Endothelial cell (in vitro differentiated cells): ENCODE measurements around the gene CHST8. TPM values are rescaled to one million over a fixed set of nuclear protein-coding genes. Genes with fewer than 3 reads are reported as not detected.

Experiments used
- DNase-seq: peaks from one replicate; pipeline ENCODE4 v3.0.0; 2021; ENCODE audit warnings: low spot score
- H3K27ac Mint-ChIP-seq: one replicate; pipeline ENCODE4 v1.8.0; 2021; ENCODE audit warnings: mixed read lengths, inconsistent platforms; ENCODE audit not compliant: unreplicated experiment
- H3K27me3 Mint-ChIP-seq: one replicate; pipeline ENCODE4 v1.8.0; 2021; ENCODE audit warnings: mild to moderate bottlenecking, moderate library complexity, mixed read lengths, inconsistent platforms; ENCODE audit not compliant: unreplicated experiment
- H3K36me3 Mint-ChIP-seq: one replicate; pipeline ENCODE4 v1.8.0; 2021; ENCODE audit warnings: mild to moderate bottlenecking, low read depth, mixed read lengths, inconsistent platforms; ENCODE audit not compliant: unreplicated experiment
- H3K4me1 Mint-ChIP-seq: one replicate; pipeline ENCODE4 v1.8.0; 2021; ENCODE audit warnings: mild to moderate bottlenecking, mixed read lengths, inconsistent platforms; ENCODE audit not compliant: unreplicated experiment
- H3K4me3 Mint-ChIP-seq: one replicate; pipeline ENCODE4 v1.8.0; 2021; ENCODE audit warnings: mild to moderate bottlenecking, mixed read lengths, inconsistent platforms; ENCODE audit not compliant: unreplicated experiment
- H3K9me3 Mint-ChIP-seq: one replicate; pipeline ENCODE4 v1.8.0; 2021; ENCODE audit warnings: mixed read lengths, inconsistent platforms; ENCODE audit not compliant: unreplicated experiment
- CTCF ChIP-seq: fragments of 200-600 bp; sonication (generic); IDR thresholded peaks from one replicate; pipeline ENCODE4 v1.5.0; 2021; ENCODE audit warnings: antibody characterized with exemption; ENCODE audit not compliant: unreplicated experiment
- total RNA-seq: library from RNA; stranded (reverse); fragmentation: NEBNext Ultra II Directional; extraction: Animal tissue kit (Norgen Biotek cat#: 25700); gene quantifications from one replicate; pipeline ENCODE4 v1.2.1, GENCODE V29; 2021; ENCODE audit not compliant: unreplicated experiment

Gene CHST8
- total RNA-seq, 1 donor from 2014 or later: 0.54 TPM

DNA sequence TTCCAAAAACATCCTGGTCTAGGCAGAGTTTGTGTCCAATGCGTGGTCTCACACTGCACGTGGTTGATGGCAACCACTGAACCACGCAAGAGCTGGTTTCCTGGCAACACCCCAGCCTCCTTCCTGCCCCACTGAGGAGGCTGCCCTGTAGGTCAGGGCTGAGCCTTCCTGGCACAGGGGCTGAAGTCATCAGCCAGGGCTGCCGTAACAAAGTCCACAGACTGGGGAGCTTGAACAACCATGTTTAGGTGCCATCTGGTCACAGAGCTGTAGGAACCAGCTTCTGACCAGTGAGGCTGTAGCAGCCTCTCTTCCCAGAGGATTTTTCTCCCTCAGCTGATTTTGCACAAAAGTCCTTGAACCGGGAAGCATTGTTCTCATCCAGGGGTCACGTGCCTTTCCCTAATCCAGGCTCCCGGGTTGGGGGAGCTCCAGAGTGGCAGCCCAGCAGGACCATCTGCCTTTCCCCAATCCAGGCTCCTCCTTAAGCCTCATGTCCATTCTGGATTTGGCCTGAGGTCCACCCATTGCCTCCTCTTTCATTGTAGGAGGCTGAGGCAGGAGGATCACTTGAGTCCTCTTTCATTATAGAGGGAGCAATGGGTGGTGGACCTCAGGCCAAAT is 53.9 kb downstream of the CHST8 start:
- Mint-ChIP-seq H3K27me3 (peaks cover 5% of the 10 kb centered on the region), H3K4me3 (no peak overlapping the region)

DNA sequence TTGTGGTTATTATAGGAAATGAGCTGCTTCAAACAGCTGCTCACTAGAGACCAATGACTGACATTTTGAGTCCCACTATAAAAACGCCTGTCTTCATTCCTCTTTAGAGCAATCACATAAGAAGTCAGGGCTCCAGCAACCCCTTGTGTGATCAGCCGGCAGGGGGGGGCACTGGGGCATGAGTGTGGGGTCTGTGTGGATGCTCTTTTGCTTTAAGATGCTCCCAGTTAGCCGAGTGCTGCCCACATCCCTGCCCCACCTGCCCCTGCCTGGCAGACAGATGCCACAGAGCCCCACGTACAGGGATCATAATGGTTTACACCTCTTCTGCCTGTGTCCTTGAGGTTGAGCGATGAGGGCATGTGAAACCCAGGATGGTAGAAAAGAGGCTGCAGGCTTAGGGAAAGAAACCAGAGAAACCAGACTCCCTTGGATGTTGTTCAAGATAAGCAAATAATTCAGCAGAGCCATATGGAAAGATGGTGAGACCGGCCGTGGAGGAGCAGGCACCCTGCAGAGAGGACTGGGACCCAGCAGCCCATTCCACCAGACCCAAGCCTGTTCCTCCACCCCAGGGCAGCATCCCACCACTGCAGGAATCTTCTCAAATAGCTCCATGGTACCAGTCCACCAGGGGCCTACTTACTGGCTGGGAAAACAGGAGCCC is 55.4 kb downstream of the CHST8 start:
- H3K36me3 Mint-ChIP-seq: no peaks in the 10 kb centered on the region
- H3K27me3 Mint-ChIP-seq: peaks cover 5% of the 10 kb centered on the region
- no peaks in the 10 kb centered on the region for H3K9me3 Mint-ChIP-seq
- no peaks in the 10 kb centered on the region for H3K4me1 Mint-ChIP-seq
- no peak for DNase-seq
- TF ChIP-seq CTCF: no peak
- no peak overlapping the region for H3K27ac Mint-ChIP-seq
- no peak overlapping the region for H3K4me3 Mint-ChIP-seq

More for the DNA sequence above, 53.9 kb downstream of the CHST8 start:
- H3K27ac Mint-ChIP-seq: no peak overlapping the region
- no peak for DNase-seq
- no peaks in the 10 kb centered on the region for H3K36me3 Mint-ChIP-seq
- H3K9me3 Mint-ChIP-seq: no peaks in the 10 kb centered on the region
- TF ChIP-seq CTCF: no peak
- H3K4me1 Mint-ChIP-seq: no peaks in the 10 kb centered on the region

DNA sequence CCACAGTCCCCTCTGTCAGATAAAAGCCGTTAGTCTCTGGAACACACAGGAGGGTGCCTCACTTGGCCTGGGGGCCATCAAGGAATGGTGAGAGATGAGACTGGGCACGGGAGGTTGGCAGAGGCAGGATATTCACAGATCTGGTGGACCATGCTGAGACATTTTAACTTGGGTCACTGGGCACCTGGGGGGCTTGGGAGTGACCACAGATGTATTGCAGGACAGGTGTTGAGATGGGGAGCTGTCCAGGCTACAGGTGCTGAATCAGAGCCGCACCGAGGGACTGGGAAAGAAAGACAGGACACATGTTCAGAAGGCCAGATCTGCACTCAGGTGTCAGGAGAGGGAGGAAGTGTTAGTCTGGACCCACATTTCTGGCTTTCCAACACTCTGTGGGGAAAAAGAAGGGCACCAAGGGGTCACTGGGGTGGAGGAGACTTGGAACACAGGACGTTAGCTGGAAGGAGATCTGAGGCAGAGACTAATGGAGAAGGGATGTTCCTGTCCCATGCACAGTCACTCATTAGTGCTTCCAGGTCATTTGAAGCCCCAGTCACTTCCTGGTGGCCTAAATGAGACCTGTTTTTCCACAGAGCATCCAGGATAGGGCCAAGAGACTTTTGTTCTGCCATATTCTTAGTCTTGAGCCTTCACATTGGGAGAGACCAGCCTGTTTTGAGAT is 56.1 kb downstream of the CHST8 start:
- H3K9me3 Mint-ChIP-seq: no peaks in the 10 kb centered on the region
- no peak overlapping the region for H3K27ac Mint-ChIP-seq
- peaks cover 5% of the 10 kb centered on the region for H3K27me3 Mint-ChIP-seq
- H3K4me1 Mint-ChIP-seq: no peaks in the 10 kb centered on the region
- DNase-seq: peak; percentile 19
- no peak for TF ChIP-seq CTCF
- peaks cover 2% of the 10 kb centered on the region for H3K36me3 Mint-ChIP-seq
- H3K4me3 Mint-ChIP-seq: no peak overlapping the region

DNA sequence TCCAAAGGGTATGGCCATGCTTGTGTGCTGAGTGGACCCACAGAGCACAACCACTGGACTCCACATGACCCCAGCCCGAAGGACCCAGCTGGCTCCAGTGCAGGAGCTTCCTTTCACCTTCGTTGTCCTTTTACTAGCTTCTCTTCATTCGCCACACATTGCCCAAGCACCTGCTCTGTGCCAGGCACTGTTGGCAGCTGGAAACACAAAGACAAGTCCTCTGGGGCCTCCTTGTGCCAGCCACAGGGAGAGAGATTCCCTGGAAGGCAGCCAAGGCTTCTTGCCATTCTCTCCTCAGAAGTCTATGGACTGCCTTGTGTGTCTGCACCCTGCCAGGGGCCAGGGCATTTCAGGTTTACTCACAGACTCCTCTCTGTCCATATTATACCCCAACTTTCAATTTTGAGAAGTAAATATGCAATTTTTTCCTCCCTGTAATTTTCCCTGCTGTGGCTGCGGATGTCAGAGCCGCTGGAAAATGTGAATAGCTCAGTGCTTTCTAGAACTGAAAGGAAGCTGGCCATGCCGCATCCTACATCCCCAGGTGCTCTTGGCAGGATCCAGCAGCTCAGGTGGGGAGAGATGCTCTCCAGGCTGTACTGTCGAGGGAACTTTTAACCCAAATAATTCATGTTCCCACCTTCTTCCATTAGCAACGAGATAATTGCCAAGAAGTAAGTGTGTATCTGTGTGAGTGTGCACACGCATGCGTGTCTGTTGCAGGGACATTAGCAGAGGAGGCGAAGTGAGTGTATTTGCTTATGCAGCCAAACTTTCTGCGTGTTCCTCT is 57.2 kb downstream of the CHST8 start:
- DNase-seq: no peak
- Mint-ChIP-seq H3K27me3 (peaks cover 5% of the 10 kb centered on the region), H3K4me1 (no peaks in the 10 kb centered on the region), H3K27ac (no peak overlapping the region), H3K9me3 (no peaks in the 10 kb centered on the region), H3K36me3 (peaks cover 5% of the 10 kb centered on the region), H3K4me3 (no peak overlapping the region)
- no peak for TF ChIP-seq CTCF
